Measurements from ENCODE around the gene ATP8A2.

- no peak for TF ChIP-seq CTCF (IDR thresholded peaks at IDR 0.05)
- TF ChIP-seq TP53 (CRISPR knock-in tag; IDR thresholded peaks at IDR 0.05) = no peak
These were observed 607.2 kb downstream of the ATP8A2 start for GRCh38 chr13:25978961-25979360.

All from WTC11 (cell line).